ENCODE results near the gene XIAP. TPM values are rescaled to one million over a fixed set of nuclear protein-coding genes. Genes with fewer than 3 reads are reported as not detected.

Gene XIAP
- total and polyA plus RNA-seq, 9 of the 15 experiments (the other 6 are each of a cell fraction or from before 2014, with no cell fraction given), result 5.7 to 40.5 (median 19.8) TPM

DNA sequence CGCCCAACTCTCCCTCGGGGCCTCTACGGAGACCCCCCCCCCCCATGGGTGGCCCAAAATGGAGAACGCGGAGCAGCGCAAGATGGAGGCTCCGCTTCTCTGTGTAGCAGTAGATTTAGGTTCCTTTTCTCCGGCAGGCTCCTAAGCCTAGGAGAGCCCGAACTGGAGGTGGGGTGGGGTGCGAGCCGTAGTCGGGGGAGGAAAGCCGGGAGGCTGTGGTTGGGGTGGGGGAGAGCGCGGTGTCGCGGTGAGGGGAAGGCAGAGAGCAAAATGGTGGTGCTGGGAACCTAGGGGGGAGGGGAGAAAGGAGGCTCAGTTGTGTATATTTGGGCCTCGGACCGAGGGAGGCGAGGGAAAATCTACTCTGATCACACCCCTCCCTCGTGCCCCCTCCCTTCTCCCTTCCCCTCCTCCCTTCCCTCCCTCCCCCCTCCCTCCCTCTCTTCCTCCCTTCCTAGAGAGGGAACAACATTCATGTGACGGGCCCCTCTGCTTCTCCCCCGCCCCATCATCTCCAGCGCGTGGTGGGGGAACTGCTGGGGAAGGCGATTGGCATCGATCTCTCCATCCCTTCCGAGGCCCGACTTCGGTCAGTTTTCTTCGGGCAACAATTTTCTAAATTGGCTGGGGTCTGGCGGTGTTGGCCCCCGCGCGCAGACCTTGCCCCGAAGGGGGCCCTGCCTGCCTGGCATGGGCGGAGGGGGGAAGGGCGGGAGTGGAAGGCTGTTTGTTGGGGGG, 101.6 kb downstream of the XIAP start, which contains the start of gene STAG2 (continued):
- TF ChIP-seq, protein P1, sequence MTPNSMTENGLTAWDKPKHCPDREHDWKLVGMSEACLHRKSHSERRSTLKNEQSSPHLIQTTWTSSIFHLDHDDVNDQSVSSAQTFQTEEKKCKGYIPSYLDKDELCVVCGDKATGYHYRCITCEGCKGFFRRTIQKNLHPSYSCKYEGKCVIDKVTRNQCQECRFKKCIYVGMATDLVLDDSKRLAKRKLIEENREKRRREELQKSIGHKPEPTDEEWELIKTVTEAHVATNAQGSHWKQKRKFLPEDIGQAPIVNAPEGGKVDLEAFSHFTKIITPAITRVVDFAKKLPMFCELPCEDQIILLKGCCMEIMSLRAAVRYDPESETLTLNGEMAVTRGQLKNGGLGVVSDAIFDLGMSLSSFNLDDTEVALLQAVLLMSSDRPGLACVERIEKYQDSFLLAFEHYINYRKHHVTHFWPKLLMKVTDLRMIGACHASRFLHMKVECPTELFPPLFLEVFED (CRISPR knock-in tag; conservative IDR thresholded peaks at IDR 0.05), result no peak
- TF ChIP-seq TEAD2 (tag; IDR thresholded peaks at IDR 0.05) (no peak), BRD4 (IDR thresholded peaks at IDR 0.05) (peak; percentile 97), ESRRA (IDR thresholded peaks at IDR 0.05; ENCODE audit: borderline replicate concordance, low read depth) (no peak), TAF1 (IDR thresholded peaks at IDR 0.05; ENCODE audit: control insufficient read depth, extremely low read depth, insufficient read depth, low read length, severe bottlenecking) (peak; percentile 71), NFRKB (IDR thresholded peaks at IDR 0.05; ENCODE audit: low read depth) (peak; percentile 89), CBX8 (IDR thresholded peaks at IDR 0.05; ENCODE audit: borderline replicate concordance, extremely low read depth, low read depth, low read length, poor library complexity, severe bottlenecking) (no peak), NR2F6 (CRISPR knock-in tag; IDR thresholded peaks at IDR 0.05) (no peak), SIN3B (IDR thresholded peaks at IDR 0.05; ENCODE audit: low read depth) (no peak), EWSR1 (IDR thresholded peaks at IDR 0.05; ENCODE audit: borderline replicate concordance, low read depth, partially characterized antibody) (no peak), ZSCAN32 (CRISPR knock-in tag; IDR thresholded peaks at IDR 0.05) (no peak)
- TF ChIP-seq, protein P2, sequence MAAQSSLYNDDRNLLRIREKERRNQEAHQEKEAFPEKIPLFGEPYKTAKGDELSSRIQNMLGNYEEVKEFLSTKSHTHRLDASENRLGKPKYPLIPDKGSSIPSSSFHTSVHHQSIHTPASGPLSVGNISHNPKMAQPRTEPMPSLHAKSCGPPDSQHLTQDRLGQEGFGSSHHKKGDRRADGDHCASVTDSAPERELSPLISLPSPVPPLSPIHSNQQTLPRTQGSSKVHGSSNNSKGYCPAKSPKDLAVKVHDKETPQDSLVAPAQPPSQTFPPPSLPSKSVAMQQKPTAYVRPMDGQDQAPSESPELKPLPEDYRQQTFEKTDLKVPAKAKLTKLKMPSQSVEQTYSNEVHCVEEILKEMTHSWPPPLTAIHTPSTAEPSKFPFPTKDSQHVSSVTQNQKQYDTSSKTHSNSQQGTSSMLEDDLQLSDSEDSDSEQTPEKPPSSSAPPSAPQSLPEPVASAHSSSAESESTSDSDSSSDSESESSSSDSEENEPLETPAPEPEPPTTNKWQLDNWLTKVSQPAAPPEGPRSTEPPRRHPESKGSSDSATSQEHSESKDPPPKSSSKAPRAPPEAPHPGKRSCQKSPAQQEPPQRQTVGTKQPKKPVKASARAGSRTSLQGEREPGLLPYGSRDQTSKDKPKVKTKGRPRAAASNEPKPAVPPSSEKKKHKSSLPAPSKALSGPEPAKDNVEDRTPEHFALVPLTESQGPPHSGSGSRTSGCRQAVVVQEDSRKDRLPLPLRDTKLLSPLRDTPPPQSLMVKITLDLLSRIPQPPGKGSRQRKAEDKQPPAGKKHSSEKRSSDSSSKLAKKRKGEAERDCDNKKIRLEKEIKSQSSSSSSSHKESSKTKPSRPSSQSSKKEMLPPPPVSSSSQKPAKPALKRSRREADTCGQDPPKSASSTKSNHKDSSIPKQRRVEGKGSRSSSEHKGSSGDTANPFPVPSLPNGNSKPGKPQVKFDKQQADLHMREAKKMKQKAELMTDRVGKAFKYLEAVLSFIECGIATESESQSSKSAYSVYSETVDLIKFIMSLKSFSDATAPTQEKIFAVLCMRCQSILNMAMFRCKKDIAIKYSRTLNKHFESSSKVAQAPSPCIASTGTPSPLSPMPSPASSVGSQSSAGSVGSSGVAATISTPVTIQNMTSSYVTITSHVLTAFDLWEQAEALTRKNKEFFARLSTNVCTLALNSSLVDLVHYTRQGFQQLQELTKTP (IDR thresholded peaks at IDR 0.05; ENCODE audit: low read depth in 1 of 2, partially characterized antibody in 2 of 2), result no peak
- TF ChIP-seq, protein P3, sequence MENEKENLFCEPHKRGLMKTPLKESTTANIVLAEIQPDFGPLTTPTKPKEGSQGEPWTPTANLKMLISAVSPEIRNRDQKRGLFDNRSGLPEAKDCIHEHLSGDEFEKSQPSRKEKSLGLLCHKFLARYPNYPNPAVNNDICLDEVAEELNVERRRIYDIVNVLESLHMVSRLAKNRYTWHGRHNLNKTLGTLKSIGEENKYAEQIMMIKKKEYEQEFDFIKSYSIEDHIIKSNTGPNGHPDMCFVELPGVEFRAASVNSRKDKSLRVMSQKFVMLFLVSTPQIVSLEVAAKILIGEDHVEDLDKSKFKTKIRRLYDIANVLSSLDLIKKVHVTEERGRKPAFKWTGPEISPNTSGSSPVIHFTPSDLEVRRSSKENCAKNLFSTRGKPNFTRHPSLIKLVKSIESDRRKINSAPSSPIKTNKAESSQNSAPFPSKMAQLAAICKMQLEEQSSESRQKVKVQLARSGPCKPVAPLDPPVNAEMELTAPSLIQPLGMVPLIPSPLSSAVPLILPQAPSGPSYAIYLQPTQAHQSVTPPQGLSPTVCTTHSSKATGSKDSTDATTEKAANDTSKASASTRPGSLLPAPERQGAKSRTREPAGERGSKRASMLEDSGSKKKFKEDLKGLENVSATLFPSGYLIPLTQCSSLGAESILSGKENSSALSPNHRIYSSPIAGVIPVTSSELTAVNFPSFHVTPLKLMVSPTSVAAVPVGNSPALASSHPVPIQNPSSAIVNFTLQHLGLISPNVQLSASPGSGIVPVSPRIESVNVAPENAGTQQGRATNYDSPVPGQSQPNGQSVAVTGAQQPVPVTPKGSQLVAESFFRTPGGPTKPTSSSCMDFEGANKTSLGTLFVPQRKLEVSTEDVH (IDR thresholded peaks at IDR 0.05; ENCODE audit: low read depth, partially characterized antibody), result peak; percentile 82
- TF ChIP-seq, protein P4, sequence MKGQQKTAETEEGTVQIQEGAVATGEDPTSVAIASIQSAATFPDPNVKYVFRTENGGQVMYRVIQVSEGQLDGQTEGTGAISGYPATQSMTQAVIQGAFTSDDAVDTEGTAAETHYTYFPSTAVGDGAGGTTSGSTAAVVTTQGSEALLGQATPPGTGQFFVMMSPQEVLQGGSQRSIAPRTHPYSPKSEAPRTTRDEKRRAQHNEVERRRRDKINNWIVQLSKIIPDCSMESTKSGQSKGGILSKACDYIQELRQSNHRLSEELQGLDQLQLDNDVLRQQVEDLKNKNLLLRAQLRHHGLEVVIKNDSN (CRISPR knock-in tag; IDR thresholded peaks at IDR 0.05), result no peak
